GM19467 (cell line): Measurements from ENCODE around the gene ITPR2.

Source experiments
- ATAC-seq: cut with Tn5 transposase; IDR thresholded peaks from one replicate; pipeline ENCODE4 v1.9.1; 2021; ENCODE audit warnings: mild to moderate bottlenecking, moderate library complexity; ENCODE audit not compliant: unreplicated experiment

The ITPR2 gene

GRCh38 chr12:26711072-26711471, 121.9 kb downstream of the ITPR2 start:
- no peak for ATAC-seq

DNA sequence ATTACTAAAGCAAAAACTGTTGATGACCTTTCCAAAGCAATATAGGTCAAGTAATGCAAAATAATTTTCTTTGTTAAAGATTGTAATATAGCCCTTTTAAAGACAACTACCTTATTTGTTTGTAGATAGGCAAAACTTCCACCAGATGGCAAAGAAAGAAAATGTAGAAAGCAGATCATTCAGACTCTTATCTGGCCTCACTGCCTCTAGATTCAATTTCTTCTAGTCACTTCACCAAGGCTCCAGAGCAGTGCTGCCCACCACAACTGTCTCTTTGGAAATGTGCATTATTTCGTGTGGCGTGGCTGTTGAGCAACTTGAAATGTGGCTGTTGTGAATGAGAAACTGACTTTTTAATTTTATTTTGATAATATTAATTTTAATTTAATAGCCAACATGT, 127.1 kb downstream of the ITPR2 start:
- ATAC-seq = no peak

GRCh38 chr12:26704684-26705460, 128.1 kb downstream of the ITPR2 start:
- ATAC-seq = no peak

DNA sequence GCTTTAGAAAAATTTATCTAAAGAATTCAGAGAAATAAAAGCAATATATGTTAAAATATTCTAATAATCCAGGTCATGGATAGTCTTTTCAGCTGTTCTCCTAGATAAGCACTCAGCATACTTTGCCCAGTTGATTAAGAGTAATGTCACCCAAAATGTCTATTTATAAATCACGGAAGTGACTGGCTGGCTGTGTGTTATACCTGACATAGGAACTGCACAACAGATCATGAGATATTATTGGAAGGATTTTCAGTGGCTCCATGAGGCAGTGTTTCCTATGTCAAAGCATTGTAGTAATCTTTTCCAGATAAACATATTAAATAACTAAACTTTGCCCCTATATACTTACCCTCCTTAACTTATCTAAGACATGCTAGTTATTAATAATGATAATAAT, 128.8 kb downstream of the ITPR2 start:
- ATAC-seq = no peak

DNA sequence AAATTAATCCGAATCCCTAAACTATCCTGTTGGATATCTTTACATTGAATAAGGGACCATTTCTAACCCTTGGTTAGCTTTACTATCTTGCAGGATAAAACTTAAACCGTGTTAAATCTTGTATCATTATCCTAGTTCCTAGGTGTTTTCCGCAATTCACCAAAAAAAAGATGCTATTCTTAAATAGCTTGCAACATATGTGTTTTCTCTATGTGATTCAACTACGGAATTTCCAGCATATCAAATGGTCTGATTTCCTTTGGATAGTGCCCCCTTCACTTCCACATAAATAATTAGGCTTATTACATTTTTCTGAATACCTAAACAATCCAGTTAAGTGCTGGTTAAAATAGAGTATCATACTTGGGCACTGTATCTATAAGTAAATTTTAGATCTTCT, 130.3 kb downstream of the ITPR2 start:
- no peak for ATAC-seq

DNA sequence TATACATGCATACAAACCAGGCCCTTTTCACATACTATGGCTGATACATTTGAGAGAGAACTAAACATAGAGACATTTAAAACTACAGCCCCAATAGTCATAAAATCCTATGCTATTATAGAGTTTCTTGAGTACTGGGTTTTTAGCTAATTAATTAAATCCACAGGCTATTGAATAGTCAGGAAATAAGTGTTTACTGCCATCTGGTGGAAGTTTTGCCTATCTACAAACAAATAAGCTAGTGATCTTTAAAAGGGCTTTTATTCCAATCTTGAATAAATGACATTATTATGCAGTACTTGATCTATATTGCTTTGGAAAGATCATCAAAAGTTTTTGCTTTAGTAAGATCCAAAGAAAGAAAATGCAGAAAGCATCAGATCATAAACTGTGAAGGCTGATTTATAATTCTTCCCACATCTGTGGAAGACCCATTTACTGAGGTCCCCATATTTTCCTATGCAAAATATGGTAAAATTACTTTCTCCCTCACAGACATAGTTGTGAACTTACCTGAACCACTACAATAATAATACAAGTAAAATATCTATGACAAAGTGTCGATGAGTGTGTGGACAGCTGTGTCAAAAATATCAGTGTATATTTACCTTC, 131.3 kb downstream of the ITPR2 start:
- ATAC-seq = no peak

DNA sequence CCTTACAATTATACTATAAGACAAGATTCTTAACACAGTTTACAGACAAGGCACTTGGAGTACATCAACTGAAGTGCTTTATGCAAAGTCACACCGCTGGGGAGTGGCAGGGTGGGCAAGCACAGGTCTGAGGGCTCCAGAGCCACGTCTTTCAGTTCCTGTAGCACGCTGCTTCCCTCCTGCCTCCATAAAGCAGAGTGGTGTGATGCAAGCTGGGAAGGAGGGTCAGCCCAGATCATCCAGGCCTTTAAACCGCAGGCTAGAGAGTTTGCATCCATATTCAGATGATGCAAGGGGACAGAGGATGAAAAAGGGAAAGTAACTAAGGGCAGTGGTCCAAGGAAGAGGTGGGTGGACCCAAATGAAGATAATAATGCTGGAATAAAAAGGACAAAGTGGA, 132.6 kb downstream of the ITPR2 start:
- ATAC-seq = no peak

DNA sequence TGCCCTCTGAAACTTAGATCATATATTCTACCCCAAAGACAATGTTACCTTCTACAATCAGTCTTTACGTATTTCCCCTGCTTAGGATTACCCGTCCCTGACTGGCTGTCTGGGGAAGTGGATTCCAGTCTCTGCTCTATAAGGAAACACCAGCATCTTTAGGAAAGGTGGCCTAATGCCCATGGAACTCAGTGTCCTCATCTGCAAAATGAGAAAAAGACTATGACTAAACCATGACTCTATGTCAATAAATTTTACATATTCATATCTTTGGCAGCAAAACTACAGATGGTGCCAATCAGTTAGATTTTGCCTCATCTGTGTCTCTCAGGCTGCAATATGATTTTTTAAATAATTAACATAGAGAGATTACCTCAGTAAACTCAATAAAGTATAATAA, 133.8 kb downstream of the ITPR2 start:
- ATAC-seq = no peak

GRCh38 chr12:26698186-26698585, 134.8 kb downstream of the ITPR2 start:
- ATAC-seq = no peak

DNA sequence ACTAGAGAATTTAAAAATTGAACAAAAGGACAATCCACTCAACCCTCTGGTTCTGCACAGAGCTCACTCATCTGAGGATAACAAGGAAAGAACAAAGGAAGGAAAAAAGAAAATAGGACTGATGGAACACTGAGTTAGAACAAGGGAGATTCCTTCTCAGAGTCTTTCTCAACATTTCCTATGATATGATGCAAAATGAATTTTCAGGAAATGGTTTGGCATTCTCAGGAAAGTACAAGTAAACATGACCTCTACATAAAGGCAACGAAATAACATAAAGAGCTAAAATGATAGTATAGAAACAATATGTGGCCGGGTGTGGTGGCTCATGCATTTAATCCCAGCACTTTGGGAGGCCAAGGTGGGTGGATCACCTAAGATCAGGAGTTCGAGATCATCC, 135.8 kb downstream of the ITPR2 start:
- ATAC-seq = no peak

- no peak for ATAC-seq
Observed at GRCh38 chr12:26696613-26697092, 136.3 kb downstream of the ITPR2 start.

GRCh38 chr12:26696048-26696612, 136.9 kb downstream of the ITPR2 start:
- ATAC-seq = no peak

DNA sequence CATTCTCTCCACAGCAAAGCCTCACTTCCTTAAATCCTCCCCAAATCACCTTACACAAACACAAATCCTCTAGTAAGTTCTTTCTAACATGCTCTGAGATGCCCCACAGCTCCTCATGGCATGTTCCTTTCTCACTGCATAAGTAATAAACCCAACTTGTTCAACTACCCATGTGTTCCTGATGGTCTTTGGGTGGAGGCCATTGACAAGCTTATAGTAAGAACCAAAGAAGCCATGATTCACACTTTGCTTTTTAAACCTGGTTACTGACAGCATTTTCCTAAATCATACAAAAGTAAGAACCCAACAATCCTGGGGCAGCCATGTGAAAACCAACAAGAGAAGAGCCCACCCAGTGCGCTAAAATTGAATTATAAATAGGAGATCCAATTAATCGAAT, 138.6 kb downstream of the ITPR2 start:
- ATAC-seq = no peak

DNA sequence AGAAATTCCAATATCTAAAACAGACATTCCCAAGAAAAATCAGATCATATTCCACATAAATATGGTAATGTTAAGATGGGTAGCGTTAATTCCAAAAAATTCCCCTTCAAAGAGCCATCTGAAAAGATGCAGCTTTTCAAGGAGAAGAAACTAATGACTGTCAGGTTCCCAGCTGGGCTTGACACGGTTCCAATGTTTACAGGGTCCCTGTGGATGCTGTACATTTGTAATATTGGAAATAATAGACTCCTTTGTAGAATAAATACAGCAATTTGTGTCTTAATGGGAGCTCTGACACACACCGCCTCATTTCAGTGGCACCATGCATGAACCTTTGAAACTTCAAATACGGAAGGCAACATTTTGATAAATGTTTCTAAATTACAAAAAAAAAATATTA, 140.6 kb downstream of the ITPR2 start:
- no peak for ATAC-seq

- no peak for ATAC-seq
Observed at GRCh38 chr12:26691234-26691970, 141.6 kb downstream of the ITPR2 start.

GRCh38 chr12:26690601-26691000, 142.4 kb downstream of the ITPR2 start:
- no peak for ATAC-seq

- ATAC-seq = no peak
Observed at GRCh38 chr12:26689281-26689841, 143.6 kb downstream of the ITPR2 start.

DNA sequence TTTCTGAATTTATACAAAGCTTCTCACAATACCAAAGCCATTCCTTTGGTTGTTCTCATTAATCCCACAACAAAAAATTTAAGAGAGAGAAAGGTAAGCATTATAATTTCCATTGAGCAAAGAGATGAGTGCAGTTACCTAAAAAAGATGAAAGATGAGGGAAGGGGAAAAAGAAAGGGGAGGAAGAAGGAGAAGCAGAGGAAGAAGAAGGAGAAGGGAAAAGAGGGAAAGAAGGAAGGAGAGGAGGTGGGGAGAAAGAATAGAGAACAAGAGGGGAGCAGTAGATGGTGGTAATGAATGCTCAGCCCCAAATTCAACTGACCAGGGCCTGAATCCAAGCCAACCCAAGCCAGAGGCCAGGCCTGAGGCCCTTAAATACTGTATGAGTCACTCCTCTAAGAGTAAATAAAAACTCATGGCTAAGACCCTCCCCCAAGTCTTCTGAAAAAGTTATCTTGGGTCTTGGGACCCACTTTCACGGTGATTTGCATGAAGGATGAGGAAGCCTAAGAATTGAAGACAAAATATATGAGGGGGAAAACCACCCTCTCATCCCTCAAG, 144.6 kb downstream of the ITPR2 start:
- ATAC-seq = no peak

- ATAC-seq = no peak
Observed at GRCh38 chr12:26686408-26686807, 146.6 kb downstream of the ITPR2 start.

DNA sequence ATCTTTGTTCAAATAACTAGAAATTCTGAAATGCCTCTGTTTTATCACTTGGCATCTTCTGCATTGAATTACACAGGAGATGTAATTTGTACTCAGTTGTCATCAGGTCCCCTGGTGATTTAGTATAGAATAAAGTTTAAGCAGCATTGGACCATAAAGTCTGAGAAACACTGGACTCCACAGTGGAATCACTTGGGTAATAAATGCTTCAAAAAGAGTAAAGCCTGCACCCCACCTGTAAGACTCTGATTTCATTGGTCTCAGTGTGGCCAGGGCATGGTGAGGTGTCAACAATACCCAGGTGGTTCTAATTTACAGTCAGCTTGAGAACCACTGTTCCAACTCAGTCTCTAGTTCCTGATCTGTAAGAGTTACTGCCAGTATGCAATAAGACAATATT, 148.9 kb downstream of the ITPR2 start:
- ATAC-seq = no peak

DNA sequence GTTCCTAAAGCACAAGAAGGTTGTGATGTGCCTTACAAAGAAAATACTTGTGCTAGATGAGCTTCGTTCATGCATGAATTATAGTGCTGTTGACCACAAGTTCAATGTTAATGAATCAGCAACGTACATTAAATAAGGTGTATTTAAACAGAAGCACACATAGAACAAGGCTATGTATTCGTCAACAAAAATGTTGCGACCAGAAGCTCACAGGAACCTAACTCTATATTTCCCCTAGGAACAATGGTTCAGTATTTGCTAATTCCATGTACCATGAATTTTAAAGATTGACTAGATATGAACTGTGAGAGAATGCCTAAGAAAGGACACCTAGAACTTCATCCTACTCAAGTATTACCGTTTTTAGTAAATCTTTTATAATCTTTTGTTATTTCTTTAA, 149.6 kb downstream of the ITPR2 start:
- no peak for ATAC-seq
